ENCODE results near the gene SRL.
A peak's percentile ranks its signal among the peaks of the same experiment; 100 is the strongest.

The SRL gene

DNA sequence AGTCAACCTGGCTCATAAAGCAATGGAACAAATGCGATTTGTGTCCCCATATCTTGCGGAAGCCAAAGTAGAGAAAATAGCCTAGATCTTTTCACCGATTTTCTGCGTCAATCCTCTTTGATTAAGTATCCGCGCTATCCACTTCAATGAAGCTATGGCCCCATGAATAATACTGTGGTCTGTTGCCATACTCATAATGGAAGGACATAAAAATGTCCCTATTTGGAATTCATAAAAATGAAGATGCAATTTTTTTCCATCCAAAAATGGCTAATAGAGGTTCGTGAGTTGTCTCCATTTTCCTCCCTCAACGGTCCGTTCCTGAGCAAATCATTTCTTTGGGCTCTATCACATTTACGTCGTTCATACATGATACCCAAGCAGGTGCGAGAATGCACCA is 100.3 kb downstream of the SRL start:
- Histone ChIP-seq H3K4me3 (ENCODE audit: low read depth, low read length) (no peak overlapping the region), H3K27ac (ENCODE audit: low read depth, low read length) (no peak overlapping the region), H3K36me3 (ENCODE audit: insufficient read depth, low read length) (no peaks in the 10 kb centered on the region), H2AFZ (ENCODE audit: low read length, unreplicated experiment) (no peak overlapping the region), H3K27me3 (ENCODE audit: insufficient read depth, low read length) (peaks cover 4% of the 10 kb centered on the region; the same call in 1 of the 2 replicates), H3K4me1 (ENCODE audit: control insufficient read depth, insufficient read depth, low read length, unreplicated experiment) (no peaks in the 10 kb centered on the region), H3K79me2 (ENCODE audit: control insufficient read depth, insufficient read depth, low read length, unreplicated experiment) (no peaks in the 10 kb centered on the region)

DNA sequence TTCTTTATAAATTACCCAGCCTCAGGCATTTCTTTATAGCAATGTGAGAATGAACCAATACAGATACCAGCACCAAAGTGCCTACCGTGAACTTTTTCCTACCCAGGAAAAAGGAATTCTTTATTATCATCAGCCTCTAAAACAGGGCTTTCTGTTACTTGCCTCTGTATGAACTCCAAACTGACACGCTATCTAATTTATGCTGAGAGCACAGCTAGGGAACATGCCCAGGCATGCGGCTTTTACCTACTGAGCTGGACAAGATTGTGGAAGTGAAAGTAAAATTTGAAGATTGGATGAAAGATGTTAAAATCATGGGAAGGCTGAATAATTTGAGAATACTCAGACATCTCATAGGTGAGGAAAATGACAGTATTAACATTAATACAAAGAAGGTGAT is 101.2 kb downstream of the SRL start:
- peaks cover 7% of the 10 kb centered on the region; the same call in 1 of the 2 replicates for H3K27me3 ChIP-seq (ENCODE audit: insufficient read depth, low read length)

GRCh38 chr16:4139968-4140367 is 101.9 kb downstream of the SRL start:
- no peak overlapping the region for H3K4me3 ChIP-seq (ENCODE audit: low read depth, low read length)
- H2AFZ ChIP-seq (ENCODE audit: low read length, unreplicated experiment): no peak overlapping the region
- H3K79me2 ChIP-seq (ENCODE audit: control insufficient read depth, insufficient read depth, low read length, unreplicated experiment): no peaks in the 10 kb centered on the region
- H3K4me1 ChIP-seq (ENCODE audit: control insufficient read depth, insufficient read depth, low read length, unreplicated experiment): no peaks in the 10 kb centered on the region
- peaks cover 7% of the 10 kb centered on the region; the same call in 1 of the 2 replicates for H3K27me3 ChIP-seq (ENCODE audit: insufficient read depth, low read length)
- H3K36me3 ChIP-seq (ENCODE audit: insufficient read depth, low read length): no peaks in the 10 kb centered on the region
- H3K27ac ChIP-seq (ENCODE audit: low read depth, low read length): no peak overlapping the region

More for the DNA sequence above, 101.2 kb downstream of the SRL start:
- no peak overlapping the region for H3K27ac ChIP-seq (ENCODE audit: low read depth, low read length)
- no peaks in the 10 kb centered on the region for H3K79me2 ChIP-seq (ENCODE audit: control insufficient read depth, insufficient read depth, low read length, unreplicated experiment)
- H3K4me3 ChIP-seq (ENCODE audit: low read depth, low read length): no peak overlapping the region
- peak overlapping the region; percentile 25 for H2AFZ ChIP-seq (ENCODE audit: low read length, unreplicated experiment)
- no peaks in the 10 kb centered on the region for H3K4me1 ChIP-seq (ENCODE audit: control insufficient read depth, insufficient read depth, low read length, unreplicated experiment)
- no peaks in the 10 kb centered on the region for H3K36me3 ChIP-seq (ENCODE audit: insufficient read depth, low read length)

Data from ACC112 (cell line).